Prostate gland (tissue), 2 donors: ENCODE data around the gene ESYT2.

Experiments used
- CTCF ChIP-seq, 4 experiments: fragments of 200-600 bp in 2 of 4; fragments of 450-650 bp in 2 of 4; sonication (generic) in 2 of 4; IDR thresholded peaks; 1 replicate in 3 of 4; 2 replicates in 1 of 4; pipeline ENCODE4 v1.5.1; 2016 to 2019; ENCODE audit warnings: antibody characterized with exemption in 4 of 4, mild to moderate bottlenecking in 2 of 4, moderate library complexity in 2 of 4
- POLR2A ChIP-seq: fragments of 450-650 bp; IDR thresholded peaks from one replicate; pipeline ENCODE4 v1.6.1; 2016; ENCODE audit warnings: antibody characterized with exemption, mild to moderate bottlenecking
- POLR2AphosphoS5 ChIP-seq: sonication (generic); formaldehyde crosslinking; IDR thresholded peaks from one replicate; pipeline ENCODE4 v1.6.1; 2017; ENCODE audit warnings: antibody characterized with exemption

GRCh38 chr7:158834878-158835784 lies 5.8 kb upstream of the ESYT2 start:
- TF ChIP-seq POLR2A (no peak), CTCF (IDR thresholded peaks at IDR 0.05) (no peak), POLR2AphosphoS5 (no peak)
